Pons (tissue), 1 donor: ENCODE data around the gene HGD.
"Not testable (repeated sequence)": the region's sequence is repeated elsewhere in the genome, so short reads cannot be mapped to it uniquely, and the experiment has no call there.

Experiments
- DNase-seq: peaks from one replicate; pipeline ENCODE4 v3.0.0-alpha.2; 2016; ENCODE audit warnings: low spot score

HGD gene

DNA sequence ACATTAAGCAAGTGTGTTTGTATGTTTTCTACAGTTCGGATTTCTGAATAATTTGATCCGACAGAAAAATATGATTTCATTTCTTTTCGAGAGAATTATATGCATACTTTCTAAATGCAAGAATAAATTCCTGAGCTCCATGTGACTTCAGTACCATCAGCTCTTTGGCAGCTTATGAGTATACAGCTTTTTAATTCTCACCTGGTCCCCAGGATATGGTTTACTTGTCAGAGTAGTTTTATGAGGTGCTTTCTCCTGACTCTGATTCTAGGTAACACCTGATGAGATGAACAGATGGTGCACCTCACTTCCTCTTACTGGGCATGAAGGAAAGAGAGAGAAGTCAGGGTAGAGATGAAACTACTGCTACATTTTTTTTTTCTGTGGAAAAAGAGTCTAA, 3.1 kb downstream of the HGD start:
- DNase-seq: peak; percentile 55

DNA sequence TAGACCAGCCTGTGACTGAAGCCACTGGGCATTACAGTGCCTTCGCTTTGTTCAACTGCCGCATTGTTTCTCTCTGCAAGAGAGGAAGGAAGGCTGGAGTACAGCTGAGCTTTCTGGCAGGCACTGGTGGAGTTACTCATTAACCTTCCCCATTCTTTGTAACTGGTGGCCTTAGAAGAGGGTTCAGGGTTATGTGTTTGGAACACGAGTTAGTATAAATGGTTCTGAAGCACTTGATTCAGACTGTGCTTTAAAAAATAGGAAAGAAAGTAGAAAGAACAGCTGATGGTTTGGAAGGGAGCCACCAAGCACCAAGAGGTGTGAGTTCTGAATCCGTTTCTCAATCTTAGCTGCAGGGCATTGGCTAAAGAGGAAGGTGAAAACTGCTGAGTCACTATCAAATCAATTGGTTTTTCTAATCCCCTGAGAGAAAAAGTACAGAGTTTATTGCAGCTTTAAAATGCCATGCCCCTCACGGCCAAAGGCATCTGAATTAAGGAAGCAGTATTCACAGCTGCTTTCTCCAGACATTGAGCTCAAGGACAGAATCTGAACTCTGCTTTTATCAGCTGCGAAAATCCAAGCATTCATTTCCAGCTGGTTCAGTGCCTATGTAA, 3.6 kb downstream of the HGD start:
- DNase-seq: peak; percentile 92

DNA sequence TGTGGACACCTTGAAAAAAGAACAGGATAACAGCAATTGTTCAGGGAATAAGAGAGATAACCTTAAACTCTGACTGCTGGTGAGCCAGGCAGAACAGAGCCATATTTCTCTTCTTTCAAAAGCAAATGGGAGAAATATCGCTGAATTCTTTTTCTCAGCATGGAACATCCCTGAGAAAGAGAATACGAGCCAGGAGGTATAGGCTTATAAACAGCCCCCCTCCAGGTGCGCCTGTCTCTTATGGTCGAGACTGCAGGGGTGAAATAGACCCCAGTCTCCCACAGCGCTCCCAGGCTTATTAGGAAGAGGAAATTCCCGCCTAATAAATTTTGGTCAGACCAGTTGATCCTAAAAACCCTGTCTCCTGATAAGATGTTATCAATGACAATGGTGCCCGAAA, 4.8 kb downstream of the HGD start:
- not testable (repeated sequence) for DNase-seq

DNA sequence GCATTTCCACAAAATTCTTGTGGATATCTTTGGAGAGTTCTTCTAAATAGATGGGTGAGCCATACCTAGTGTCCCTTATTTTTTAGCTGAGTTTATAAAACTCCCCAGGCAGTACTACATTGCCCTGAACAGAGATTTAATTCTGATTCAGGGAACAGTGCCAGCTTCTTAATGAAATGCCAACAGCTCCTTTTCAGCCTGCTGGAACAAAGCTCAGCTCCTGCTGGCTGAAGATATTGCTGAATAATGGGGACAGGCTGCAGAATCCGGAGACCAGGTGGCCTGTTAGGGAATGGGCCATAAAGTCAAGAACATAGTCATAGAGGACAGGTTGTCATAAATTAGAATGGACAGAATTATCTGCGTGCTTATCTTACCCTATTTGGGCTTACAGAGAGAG, 8.9 kb downstream of the HGD start:
- peak; percentile 43 for DNase-seq

DNA sequence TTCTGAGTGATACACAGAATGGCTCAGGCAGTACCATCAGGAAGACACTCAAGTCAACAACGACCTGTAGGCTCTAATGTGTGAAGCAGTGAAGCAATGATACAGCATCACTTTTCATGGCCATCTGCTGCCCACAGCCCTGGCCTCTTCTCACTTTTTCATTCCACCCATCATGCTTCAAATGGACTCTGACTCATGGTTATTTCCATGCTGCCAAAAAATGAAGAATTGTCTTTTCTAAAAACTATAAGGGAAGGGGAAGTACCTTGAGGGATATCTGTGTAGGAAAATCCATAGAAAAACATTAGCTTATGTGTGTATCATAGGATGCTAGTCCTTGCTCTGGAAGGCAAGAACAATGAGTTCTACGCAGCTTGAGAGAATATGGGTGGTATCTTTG, 11.5 kb downstream of the HGD start:
- DNase-seq: no peak

DNA sequence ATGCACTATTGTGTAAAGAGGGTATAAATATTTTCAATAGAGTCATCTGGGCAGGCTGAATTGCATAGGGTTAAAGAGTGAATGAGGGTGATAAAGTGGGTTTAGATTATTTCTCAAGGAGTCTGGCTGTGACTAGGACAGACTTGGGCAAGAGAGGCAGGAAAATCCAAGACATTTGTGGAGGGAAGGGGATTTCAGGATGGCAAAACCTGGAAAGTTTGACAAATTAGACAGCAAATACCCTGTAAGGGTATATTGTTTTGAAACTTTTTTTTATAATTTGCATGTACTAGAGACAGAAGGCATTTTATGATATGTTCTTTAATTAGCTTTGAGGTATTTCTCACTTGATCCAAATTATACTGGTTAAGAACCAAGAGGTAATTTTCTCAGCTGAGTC, 17.1 kb downstream of the HGD start:
- DNase-seq: no peak

DNA sequence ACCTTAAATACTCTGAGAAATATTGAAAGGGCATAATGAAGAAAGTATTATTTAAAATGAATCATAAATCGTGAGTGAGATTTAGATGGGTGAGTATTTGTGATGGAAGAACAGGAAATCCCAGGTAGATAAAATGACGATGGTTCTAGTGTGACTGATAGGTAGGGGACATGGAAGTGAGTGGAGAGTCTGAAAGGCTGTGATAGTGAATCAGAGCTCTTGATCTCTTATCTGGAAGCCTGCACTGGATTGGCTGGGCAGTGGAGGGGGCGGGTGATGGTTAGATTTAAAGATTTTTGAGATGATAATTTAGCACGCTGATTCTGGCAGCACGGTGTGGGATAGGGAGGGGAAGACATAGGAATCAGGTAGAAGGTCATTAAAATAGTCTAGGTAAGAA, 20.1 kb downstream of the HGD start:
- DNase-seq: no peak

DNA sequence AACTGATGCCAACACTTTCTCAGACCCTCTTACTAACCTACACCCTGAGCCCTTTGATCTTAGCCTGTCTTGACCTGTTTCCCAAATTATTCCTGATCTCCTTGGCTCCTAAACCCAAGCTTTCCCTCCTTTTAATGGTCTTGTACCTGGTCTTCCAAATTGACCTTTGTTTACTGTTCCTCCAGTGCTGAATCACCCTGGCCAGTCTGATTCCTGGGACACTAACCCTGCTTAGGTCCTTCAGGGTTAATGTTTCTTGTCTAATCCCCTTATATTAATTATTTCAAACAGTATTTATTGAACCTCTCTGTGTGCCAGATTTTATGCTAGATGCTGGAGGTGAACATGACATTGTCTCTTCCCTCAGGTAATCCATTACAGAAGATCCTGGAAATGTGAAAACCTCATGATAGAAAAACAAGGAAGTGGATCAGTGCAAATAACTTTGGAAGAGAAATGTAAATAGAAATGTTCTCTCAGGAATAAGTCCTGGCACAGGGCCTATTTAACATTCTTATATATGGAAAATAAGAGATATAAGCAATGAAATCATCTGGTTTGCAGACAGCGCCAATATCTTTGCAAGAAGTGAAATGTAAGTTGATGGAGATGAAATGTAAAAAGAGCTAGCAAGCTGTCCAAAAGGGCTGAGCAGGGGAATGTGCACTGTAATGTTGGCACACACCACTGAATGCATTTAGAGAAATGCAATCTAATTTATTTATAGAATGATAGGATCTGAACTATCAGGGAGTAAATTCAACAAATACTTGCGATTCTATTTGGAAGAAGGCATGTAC, 20.7 kb downstream of the HGD start:
- DNase-seq: no peak

DNA sequence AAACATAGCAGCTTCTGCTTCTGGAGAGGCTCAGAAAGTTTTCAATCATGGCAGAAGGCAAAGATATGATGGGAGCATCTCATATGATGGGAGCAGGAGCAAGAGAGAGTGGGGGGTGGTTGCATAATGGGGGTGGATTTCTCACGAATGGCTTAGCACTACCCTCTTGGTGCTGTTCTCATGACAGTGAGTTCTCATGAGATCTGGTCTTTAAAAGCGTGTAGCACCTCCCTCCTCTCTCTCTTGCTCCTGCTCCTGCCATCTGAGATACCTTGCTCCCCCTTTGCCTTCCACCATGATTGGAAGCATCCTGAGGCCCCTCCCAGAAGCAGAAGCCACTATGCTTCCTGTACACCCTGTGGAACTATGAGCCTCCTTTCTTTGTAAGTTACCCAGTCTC, 22.2 kb downstream of the HGD start:
- DNase-seq: no peak

DNA sequence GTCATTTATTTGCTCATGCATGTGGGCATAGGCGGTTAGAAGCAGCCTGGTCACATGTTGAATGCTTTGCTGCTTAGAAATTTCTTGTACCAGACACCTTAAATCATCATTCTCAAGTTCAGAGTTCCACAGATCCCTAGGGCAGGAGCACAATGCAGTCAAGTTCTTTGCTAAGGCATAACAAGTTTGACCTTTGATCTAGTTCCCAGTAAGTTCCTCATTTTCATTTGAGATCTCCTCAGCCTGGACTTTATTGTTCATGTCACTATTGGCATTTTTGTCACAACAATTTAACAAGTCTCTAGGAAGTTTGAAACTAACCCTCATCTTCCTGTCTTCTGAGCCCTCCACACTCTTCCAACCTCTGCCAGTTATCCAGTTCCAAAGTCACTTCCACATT, 22.8 kb downstream of the HGD start:
- no peak for DNase-seq

DNA sequence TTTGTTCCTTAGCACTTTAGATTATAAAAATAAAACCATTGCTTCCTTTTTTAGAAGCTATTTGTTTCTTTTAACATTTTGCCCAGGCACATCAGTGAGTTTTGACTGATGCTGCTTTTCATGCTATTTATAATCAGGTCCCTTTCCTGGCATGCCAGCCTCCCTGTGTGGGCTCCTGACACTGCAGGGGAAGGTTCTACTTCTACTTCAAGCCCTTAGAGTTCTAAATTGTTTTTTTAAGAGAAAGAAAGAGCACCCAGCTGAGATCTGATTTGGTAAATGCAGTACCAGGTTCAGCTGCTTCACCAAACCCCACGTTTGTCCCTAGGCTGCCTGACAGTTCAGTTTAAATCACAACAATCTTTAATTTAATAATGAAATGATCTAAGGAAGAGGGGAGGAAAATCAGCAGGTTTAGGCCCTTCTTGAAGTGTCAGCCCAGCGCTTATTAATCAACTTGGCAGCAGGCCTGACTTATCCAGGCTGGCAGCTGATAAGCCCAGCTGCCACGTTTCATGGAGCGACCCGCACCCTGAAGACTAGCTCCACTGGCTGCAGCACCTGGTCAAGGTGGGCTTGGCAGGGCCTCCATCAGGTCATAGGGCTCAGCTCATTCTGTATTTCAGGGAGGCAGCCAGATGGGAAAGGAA, 29.0 kb downstream of the HGD start:
- DNase-seq: no peak

DNA sequence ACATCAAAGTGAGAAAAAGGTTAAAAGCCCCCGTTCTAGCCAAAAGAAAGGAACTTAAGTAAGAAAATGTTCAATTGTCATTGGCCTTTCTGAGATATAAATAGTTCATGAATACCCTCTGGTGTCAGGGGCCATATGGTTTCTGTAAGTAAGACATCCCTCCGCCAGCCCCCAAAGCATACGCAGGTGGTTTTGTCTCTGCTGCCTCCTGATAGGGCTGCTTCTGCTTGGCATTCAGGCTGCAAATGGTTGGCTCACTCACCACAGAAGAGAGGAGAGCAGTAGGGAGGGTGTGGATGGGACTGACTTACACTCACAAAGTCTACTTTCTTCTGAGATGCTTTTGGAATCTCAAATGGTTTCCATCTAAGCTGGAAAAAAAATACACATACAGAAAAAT, 29.8 kb downstream of the HGD start:
- no peak for DNase-seq

DNA sequence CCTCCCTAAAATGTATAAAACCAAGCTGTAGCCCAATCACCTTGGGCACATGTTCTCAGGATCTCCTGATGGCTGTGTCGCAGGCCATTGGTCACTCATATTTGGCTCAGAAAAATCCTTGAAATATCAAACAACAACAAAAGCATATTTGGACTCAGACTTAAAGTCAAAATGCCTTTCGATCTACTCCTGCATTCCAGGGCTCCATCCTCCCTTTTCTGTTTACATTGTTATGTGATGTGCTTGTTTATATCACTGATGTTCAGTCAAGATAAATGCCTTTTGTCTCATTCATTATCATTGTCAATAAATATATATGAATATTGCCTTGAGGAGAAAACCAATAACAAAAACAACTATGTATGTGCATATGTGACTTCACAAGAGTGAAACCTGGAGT, 31.7 kb downstream of the HGD start:
- no peak for DNase-seq

DNA sequence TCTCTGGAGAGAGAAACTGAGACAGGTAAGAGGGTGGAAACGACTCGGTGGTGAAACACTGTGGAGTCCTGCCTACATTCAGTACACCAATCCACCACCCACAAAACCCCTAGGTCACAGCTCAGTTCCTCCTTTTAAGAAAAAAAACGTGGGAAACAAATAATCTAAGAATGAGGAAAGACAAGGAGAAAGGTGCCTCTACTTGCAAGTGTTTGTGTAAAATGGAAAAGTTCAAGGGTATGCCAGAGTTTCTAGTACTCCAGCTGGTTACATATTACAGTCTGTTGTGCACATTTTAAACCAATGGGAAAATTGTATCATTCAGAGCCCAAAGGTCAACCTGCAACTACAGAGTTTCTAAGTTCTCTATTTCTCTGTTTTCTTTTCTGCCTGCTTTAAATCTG, 32.2 kb downstream of the HGD start:
- no peak for DNase-seq

DNA sequence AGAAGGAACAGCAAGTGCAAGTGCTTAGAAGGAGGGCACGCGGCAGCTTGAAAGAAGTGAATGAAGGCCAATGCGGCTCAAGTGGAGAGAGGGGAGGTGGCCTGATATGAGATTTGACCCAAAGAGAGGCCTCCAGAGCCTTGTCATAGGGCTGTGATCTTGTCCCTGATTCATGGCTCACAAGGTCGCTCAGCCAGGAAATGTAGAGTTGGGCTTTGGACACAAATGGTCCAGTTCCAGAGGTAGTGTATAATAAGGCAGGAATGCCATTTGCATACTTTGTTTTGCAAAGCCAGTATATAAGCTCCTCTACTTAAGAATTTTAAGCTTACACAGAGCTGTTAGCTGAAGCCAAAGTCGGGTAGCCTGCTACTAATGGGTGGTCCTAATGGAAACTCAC, 33.7 kb downstream of the HGD start:
- DNase-seq: no peak

DNA sequence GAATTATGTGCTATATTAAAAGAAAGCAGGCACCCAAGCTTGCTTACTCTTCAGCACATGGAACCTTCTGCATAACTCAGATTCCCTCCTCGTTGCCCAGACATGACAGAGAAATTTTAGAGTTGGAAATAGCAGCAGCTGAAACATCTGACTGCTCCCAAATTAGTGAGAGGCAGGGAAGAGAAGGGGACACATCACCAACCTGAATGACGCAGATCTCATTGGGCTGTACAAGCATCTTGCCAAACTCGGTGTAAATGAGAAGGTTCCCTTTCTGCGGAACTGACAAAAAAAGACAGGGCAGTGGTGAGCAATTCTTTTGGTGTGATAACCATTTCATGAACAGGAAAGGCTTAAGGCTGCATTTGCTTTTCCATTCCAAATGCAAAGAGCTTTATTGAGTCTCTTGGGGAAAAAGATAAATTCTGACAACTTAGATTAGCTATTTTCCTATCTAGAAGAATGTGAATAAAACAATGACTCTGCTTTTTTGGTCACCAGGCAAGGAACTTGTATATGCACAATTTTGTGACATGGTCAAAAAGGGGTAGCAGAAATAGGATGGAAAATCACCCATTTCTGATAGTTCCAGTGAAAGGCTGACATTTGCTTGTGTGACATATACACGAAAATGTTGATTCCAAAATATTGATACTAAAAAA, 35.1 kb downstream of the HGD start:
- DNase-seq: no peak

DNA sequence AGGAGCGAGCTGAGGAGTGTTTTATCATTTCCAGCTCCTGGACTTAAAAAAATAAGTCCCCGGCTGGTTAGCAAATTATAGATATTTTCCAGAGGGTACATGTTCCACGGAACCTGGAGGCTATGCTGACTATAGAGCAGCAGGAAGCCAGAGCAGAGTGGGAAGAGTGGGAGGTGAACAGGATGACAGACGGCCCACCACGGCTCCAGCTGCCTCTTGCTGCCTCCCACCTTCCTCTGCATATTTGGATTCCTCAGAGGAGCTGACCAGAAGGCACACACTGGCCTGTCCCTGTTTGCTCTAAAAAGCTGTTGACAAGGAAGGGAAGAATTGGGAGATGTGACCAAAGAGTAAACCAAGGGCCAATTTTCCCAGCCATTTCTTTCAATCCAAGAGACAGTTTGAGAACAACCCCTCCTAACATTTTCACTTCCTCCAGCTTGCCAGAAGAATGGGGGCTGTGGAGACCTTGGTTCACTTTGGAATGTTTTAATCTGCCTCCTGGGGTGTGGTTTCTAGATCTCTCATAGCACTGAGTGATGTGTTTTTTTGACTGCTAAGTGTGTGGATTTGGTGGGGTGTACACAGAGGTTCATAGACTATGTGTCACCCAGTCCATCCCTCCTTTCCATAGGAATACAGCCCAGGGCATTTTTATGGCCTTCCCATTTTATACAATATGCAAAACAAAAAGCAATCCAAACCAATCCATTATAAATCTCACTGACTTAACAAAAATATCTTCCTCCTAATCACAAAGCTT, 36.8 kb downstream of the HGD start:
- no peak for DNase-seq

DNA sequence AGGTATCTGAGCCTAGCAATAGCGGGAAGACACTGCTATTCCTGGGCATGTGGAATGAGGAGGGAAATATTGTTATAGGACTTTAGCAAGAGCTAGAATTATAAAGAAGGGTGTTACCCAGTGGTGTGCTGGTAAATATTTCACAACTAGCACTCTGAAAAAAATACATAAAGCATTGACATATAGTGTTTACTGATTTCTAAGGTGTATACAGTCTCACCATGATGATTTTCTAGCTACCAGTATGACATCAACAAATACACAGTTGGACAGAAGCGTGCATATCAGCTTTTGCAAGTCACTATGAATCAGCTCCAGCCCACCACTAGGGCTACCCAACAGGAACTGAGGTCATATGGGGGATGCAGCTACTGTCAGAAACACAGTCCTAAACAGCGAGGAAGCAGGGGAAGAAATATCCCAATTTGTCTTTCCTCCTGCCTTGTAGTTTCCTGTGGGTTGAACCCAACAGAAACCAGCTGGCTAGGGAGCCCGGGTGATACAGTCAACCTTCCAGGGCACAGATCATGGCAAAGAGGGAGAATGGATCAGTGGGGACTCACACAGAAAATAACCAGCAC, 39.6 kb downstream of the HGD start:
- DNase-seq: no peak

DNA sequence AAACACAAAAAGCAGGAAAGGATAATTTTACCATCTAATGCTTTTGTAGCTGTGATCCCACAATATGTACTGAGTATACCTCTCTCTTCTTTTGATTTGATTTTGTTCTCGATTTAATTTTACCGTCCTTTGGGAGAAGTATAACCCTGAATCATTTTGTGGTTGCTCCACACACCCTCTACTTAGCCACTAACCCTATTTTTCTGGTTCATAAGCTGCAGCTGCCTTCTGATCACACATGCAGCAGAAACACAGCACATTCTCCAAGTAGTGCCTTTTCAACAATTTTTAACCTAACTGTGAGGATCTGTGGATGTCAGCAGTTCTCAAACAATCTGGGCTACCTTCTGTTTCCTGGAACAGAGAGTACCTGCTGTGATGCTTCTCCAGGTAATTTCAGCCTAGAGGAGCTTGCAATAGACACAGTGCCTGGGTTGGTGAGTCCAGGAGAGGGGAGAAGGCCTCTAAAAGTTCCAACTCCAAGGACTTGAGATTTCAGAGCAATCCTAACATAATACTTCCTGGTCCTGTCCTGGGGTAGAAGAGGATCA, 40.3 kb downstream of the HGD start:
- DNase-seq: no peak

DNA sequence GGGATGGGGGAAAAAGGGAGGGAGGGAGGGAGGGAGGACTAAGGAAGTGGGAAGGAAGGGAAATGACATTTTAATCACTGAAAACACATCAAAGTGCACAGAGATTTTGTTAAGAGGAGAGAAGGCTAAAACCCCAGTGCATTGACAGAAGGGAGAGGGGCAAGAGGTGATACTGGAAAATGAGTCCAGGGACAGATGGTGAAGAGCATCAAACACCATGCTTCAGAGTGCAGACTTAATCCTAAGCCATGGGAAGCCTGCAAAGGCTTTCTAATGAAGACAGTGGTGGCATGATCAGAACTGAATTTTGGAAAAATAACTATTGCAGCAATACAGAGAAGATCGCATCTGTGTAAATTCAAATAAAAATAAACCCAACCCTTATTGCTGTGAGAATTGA, 41.8 kb downstream of the HGD start:
- DNase-seq: no peak

DNA sequence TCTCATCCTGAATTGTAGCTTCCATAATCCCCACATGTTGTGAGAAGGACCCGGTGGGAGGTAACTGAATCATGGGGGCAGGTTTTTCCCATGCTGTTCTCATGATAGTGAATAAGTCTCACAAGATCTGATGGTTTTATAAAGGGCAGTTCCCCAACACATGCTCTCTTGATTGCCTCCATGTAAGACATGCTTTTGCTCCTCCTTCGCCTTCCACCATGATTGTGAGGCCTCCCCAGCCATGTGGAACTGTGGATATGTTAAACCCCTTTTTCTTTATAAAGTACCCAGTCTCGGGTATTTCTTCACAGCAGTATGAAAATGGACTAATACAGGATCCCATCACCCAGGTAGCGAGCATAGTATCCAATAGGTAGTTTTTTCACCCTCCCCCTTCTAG, 43.2 kb downstream of the HGD start:
- not testable (repeated sequence) for DNase-seq
